Frontal cortex (tissue), 4 donors: ENCODE data around the gene ADAMTS1. TPM values are rescaled to one million over a fixed set of nuclear protein-coding genes. Genes with fewer than 3 reads are reported as not detected.
"Not testable (repeated sequence)": the region's sequence is repeated elsewhere in the genome, so short reads cannot be mapped to it uniquely, and the experiment has no call there.

Experiments used
- DNase-seq, 2 donors: peaks; one replicate each; pipeline ENCODE4 v3.0.0; 2012; ENCODE audit warnings: low spot score in 2 of 2
- FAIRE-seq: peaks from 2 replicates; lab custom pipeline; 2012; peaks lifted over from hg19 to GRCh38; lab: Jason Lieb, UNC
- total RNA-seq: library from RNA; depleted of rRNA; stranded (reverse); fragments of >200 nt; gene quantifications from one replicate; pipeline ENCODE4 v1.2.3, GENCODE V29; 2014
- donor health status: control.
- donor health status: control.
- donor health status: control.

The ADAMTS1 gene
- 2.0 TPM for total RNA-seq

DNA sequence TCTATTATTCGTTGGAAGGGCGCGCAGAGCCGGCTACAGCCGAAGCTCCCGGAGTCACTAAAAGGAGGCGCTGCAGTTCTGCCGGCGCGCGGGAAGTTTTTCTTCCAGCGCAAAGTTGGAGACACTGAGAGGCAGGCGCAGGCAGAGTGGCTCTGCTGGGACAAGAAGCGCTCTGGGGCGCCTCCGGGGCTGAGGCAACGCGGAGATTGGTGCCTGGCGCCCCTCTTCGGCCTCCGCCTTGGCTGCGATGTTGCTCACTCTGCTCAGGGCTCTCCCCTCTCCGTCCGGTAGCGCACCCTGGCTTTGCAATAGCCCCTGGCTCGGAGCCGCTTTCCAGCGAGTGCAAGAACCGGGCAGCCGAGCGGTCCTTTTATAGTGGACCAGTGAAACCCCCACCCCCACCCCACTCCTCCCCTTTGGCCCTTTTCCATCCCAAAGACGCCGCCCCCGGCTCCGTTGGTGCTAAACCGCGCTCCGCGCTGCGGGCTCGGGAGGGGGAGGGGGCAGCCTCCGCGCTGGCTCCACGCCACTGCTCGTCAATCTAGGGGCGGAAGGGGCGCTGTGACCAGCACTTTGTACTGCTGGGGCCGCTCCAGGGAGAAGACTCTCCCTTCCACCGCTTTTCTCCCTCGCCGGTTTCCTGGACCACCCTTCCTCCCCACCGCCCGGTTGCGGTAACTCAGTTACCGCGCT lies at the start of gene ADAMTS1:
ADAMTS1 (minus strand) TSS at position 344 of the 693 bp plus-strand sequence. CDS start 455 bp downstream, outside the sequence.
- DNase-seq, result peak; percentile 85 to 91
- no peak for FAIRE-seq

DNA sequence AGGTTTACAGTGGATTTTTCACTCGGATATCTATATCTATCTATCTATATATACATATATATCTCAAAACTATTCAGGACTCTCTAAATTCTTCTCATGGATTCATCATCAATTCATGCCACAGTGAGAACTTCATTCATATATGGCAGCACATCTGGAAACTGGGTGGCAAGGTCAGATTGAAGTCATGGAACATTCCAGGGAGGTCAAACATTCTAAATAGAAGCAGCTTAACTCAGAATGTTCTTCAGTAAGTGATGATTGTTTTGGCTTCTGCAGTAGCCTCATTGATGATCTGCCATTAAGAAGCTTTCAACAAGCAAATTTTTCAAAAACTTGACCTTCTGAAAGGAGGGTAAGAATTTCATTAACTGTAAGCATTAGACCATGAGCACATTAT lies 46.9 kb upstream of the ADAMTS1 start:
- FAIRE-seq, result no peak

GRCh38 chr21:26888931-26889330 lies 43.7 kb upstream of the ADAMTS1 start:
- FAIRE-seq, result no peak

More for the DNA sequence above, 46.9 kb upstream of the ADAMTS1 start:
- DNase-seq, result no peak

DNA sequence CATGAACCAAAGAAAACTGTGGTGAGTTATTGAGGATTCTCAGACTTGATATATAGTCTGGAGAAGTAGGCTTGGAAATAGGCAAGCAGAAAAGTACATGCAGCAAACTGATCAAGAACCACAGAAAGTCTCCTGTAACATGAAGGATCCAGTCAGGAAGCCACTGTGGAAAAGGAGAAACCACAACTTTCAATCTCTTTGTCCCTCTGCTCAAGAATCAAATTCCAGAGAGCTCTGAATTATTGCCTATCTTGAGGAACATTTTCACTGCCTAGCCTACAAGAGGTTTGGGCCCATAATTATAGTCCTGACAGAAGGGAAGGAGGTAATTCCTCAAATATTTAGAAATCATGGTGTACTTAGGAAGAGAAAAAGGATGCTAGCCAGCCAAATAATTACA lies 43.0 kb upstream of the ADAMTS1 start:
- no peak for FAIRE-seq
- no peak for DNase-seq

More at GRCh38 chr21:26888931-26889330, 43.7 kb upstream of the ADAMTS1 start:
- no peak for DNase-seq

- no peak for DNase-seq
- FAIRE-seq, result no peak
Measured at GRCh38 chr21:26887251-26887650, 42.0 kb upstream of the ADAMTS1 start.

- DNase-seq (no peak), FAIRE-seq (no peak)
Measured at GRCh38 chr21:26884436-26884835, 39.2 kb upstream of the ADAMTS1 start.

- DNase-seq (no peak), FAIRE-seq (no peak)
Measured at GRCh38 chr21:26883768-26884167, 38.6 kb upstream of the ADAMTS1 start.

- DNase-seq, result no peak
- FAIRE-seq, result no peak
Measured at GRCh38 chr21:26881504-26882228, 36.5 kb upstream of the ADAMTS1 start.

GRCh38 chr21:26877018-26877417 lies 31.8 kb upstream of the ADAMTS1 start:
- no peak for FAIRE-seq
- no peak for DNase-seq

- no peak for DNase-seq
- no peak for FAIRE-seq
Measured at GRCh38 chr21:26874347-26874746, 29.1 kb upstream of the ADAMTS1 start.

DNA sequence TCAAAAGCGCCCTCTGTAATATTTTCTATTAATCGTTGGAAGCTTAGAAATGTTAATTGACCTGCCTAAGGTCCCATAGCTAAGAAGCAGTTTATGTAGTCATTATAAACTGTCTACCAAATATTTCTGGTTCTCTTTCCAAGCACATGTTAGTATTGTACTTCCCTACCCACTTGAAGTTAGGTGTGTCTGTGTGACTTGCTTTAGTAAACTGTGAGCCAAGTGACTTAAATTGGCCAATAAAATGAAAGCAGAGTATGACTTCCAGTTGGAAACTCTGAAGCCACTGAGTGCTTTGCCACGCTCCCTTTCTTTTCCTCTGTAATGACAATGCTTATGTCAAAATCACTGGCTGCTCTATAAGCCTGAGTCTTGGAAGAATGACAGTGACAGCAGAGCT lies 20.6 kb upstream of the ADAMTS1 start:
- no peak for DNase-seq
- FAIRE-seq, result no peak

- not testable (repeated sequence) for FAIRE-seq, DNase-seq
Measured at GRCh38 chr21:26856871-26857350, 11.7 kb upstream of the ADAMTS1 start.

- not testable (repeated sequence) for DNase-seq, FAIRE-seq
Measured at GRCh38 chr21:26854695-26855094, 9.5 kb upstream of the ADAMTS1 start.

DNA sequence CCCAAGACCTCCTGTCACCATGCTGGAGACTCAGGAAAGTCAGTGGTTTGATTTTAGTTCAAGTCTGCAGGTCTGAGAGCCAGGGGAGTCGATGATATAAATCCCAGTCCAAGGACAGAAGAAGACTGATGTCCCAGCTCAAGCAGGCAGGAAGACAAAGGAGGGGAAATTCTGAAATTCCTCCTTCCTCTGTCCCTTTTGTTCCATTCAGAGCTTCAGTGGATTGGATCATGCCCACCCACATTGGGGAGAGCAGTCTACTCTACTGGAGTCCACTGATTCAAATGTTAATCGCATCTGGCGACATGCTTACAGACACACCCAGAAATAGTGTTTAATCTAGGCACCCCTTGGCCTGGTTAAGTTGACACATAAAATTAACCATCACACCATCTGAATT lies 7.2 kb upstream of the ADAMTS1 start:
- FAIRE-seq (no peak), DNase-seq (no peak)

GRCh38 chr21:26851109-26851944 lies 6.1 kb upstream of the ADAMTS1 start:
- DNase-seq (no peak), FAIRE-seq (no peak)

DNA sequence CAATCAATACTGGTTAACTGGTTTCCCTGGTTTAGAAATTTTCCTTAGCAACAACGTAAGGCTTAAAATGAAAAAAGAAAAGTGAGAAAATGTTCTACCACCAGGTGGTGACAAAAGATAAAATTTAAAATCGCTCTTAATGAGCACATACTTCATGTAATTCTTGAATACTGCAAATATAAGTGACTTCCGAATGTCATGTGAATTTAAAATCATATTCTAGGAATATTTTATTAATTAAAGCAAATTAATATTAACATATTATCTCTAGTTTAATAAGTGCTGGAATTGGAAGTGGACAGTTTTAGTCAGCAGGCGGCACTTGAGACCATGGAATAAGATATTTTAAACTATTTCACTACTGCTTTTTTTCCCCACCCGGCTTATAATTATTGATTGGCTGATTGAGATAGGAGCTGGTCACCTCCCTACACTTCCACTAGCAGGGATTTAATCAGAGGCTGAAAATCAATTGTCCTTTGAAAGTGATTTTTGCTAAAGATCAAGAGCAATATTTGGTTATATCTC lies 5.0 kb upstream of the ADAMTS1 start:
- DNase-seq, result peak in 1 of 2 donors; percentile 8
- FAIRE-seq, result no peak

DNA sequence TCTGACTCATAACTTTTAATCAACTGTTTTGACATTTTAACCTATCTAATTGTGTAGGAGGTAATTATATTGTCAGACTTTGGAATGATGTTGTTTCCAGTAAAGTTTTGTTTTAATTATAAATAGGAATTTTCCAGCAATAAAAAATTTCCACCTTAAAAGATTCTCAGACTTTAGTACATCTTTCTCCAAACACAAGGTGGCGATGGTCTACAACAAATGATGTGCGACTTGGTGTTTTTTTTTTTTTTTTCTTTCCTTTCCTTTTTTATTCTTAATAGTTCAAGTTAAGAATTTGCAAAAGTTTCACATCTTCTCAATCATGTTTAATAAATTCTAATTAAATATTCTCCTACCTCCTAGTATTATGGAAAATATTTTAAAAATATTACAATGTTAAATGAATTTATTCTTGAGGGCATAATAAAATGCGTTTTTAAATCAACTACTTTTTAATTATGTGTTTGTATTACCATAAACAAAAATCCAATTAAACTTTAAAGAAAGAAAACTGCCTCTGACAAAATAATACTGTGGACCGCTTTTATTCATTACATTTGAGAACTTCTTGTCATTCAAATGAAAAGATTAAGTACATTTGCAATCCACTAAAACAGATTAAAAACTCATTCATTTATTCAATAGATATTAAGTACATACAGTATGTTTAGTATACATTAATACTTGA lies 4.4 kb upstream of the ADAMTS1 start:
- FAIRE-seq (peak; percentile 99), DNase-seq (peak; percentile 31 to 46)

GRCh38 chr21:26847921-26848320 lies 2.7 kb upstream of the ADAMTS1 start:
- FAIRE-seq (no peak), DNase-seq (no peak)

- FAIRE-seq, result no peak
- DNase-seq, result no peak
Measured at GRCh38 chr21:26847002-26847401, 1.8 kb upstream of the ADAMTS1 start.
